ENCODE results near the gene ASPSCR1. TPM values are rescaled to one million over a fixed set of nuclear protein-coding genes. Genes with fewer than 3 reads are reported as not detected.
A peak's percentile ranks its signal among the peaks of the same experiment; 100 is the strongest.

The ASPSCR1 gene
- total and polyA plus RNA-seq, 2 of the 13 experiments (the other 11 are each of a cell fraction or from before 2014, with no cell fraction given): 274 to 314 TPM

- TF ChIP-seq SOX5 (CRISPR knock-in tag; IDR thresholded peaks at IDR 0.05; ENCODE audit: borderline replicate concordance) (peak; percentile 52; the same call in 1 of the 2 replicates), NFAT5 (CRISPR knock-in tag; IDR thresholded peaks at IDR 0.05) (peak; percentile 70; the same call in 1 of the 2 replicates), ZNF777 (CRISPR knock-in tag; IDR thresholded peaks at IDR 0.05) (peak; percentile 24; the same call in 1 of the 2 replicates), ZNF770 (CRISPR knock-in tag; IDR thresholded peaks at IDR 0.05) (peak; percentile 82; the same call in 1 of the 2 replicates), RAD51 (IDR thresholded peaks at IDR 0.05; ENCODE audit: borderline replicate concordance) (no peak), ZNF570 (CRISPR knock-in tag; IDR thresholded peaks at IDR 0.05; ENCODE audit: borderline replicate concordance) (no peak), TBP (CRISPR knock-in tag; IDR thresholded peaks at IDR 0.05) (no peak), MEF2D (CRISPR knock-in tag; IDR thresholded peaks at IDR 0.05) (peak; percentile 75), MYC (CRISPR knock-in tag; IDR thresholded peaks at IDR 0.05; ENCODE audit: borderline replicate concordance) (peak; percentile 95), ZNF138 (CRISPR knock-in tag; IDR thresholded peaks at IDR 0.05; ENCODE audit: low read depth) (no peak; the same call in 1 of the 2 replicates), ZNF556 (CRISPR knock-in tag; IDR thresholded peaks at IDR 0.05; ENCODE audit: borderline replicate concordance) (peak; percentile 91; the same call in 1 of the 2 replicates), BHLHE40 (IDR thresholded peaks at IDR 0.05; ENCODE audit: low read length) (peak; percentile 88), ZNF576 (CRISPR knock-in tag; IDR thresholded peaks at IDR 0.05) (peak; percentile 62; the same call in 1 of the 2 replicates), ZC3H13 (CRISPR knock-in tag; IDR thresholded peaks at IDR 0.05) (no peak; the same call in none of the 2 replicates), RFX5 (IDR thresholded peaks at IDR 0.05; ENCODE audit: low read depth, low read length) (no peak), ZBTB4 (CRISPR knock-in tag; IDR thresholded peaks at IDR 0.05; ENCODE audit: borderline replicate concordance) (peak; percentile 96; the same call in 1 of the 2 replicates), ZNF781 (CRISPR knock-in tag; IDR thresholded peaks at IDR 0.05; ENCODE audit: borderline replicate concordance, not compliant biosample characterization) (peak; percentile 67)
Observed at GRCh38 chr17:82003411-82004381, 26.3 kb downstream of the ASPSCR1 start (continued).
